HL-60/S4 (cell line): ENCODE results near the gene TCF4.

Experiments used
- in situ Hi-C: fragments of 300-500 bp; cut with MboI; formaldehyde crosslinking; loops from 2 replicates; pipeline ENCODE4 v1.14.3; 2022; ENCODE audit warnings: low sequenced_read_pairs

The TCF4 gene

GRCh38 chr18:55508651-55509050, 79.3 kb downstream of the TCF4 start:
- in situ Hi-C loops: no loop called here

GRCh38 chr18:55506074-55506473, 81.9 kb downstream of the TCF4 start:
- in situ Hi-C loops: no loop called here

- in situ Hi-C loops: no loop called here
Observed at GRCh38 chr18:55504808-55505207, 83.2 kb downstream of the TCF4 start.

GRCh38 chr18:55503167-55503820, 84.7 kb downstream of the TCF4 start:
- in situ Hi-C loops: no loop called here

GRCh38 chr18:55501982-55502710, 85.8 kb downstream of the TCF4 start:
- in situ Hi-C loops: no loop called here

- in situ Hi-C loops: no loop called here
Observed at GRCh38 chr18:55501579-55501978, 86.4 kb downstream of the TCF4 start.

GRCh38 chr18:55500316-55501086, 87.5 kb downstream of the TCF4 start:
- in situ Hi-C loops: no loop called here

GRCh38 chr18:55499526-55499925, 88.5 kb downstream of the TCF4 start:
- in situ Hi-C loops: no loop called here

- in situ Hi-C loops: no loop called here
Observed at GRCh38 chr18:55497825-55498403, 90.1 kb downstream of the TCF4 start.

GRCh38 chr18:55494899-55495298, 93.1 kb downstream of the TCF4 start:
- in situ Hi-C loops: no loop called here

- in situ Hi-C loops: no loop called here
Observed at GRCh38 chr18:55494441-55494840, 93.6 kb downstream of the TCF4 start.

GRCh38 chr18:55491616-55492015, 96.4 kb downstream of the TCF4 start:
- in situ Hi-C loops: no loop called here

GRCh38 chr18:55489034-55489986, 98.7 kb downstream of the TCF4 start:
- in situ Hi-C loops: no loop called here

- in situ Hi-C loops: no loop called here
Observed at GRCh38 chr18:55488473-55488872, 99.5 kb downstream of the TCF4 start.

- in situ Hi-C loops: no loop called here
Observed at GRCh38 chr18:55487997-55488396, 100.0 kb downstream of the TCF4 start.

- in situ Hi-C loops: no loop called here
Observed at GRCh38 chr18:55486936-55487335, 101.1 kb downstream of the TCF4 start.

- in situ Hi-C loops: no loop called here
Observed at GRCh38 chr18:55485666-55486065, 102.3 kb downstream of the TCF4 start.

GRCh38 chr18:55484773-55485172, 103.2 kb downstream of the TCF4 start:
- in situ Hi-C loops: no loop called here

- in situ Hi-C loops: no loop called here
Observed at GRCh38 chr18:55483266-55483871, 104.6 kb downstream of the TCF4 start.
